SU-DHL-6 (cell line): ENCODE data around the gene TAAR5.

Experiments
- H2AFZ ChIP-seq: fragments of 200-600 bp; sonication (generic); 2 replicates; pipeline ENCODE4 v1.6.1; 2014; ENCODE audit warnings: low read depth, mild to moderate bottlenecking, moderate library complexity, mixed read lengths, antibody characterized with exemption, low read length; ENCODE audit not compliant: severe bottlenecking
- H3F3A ChIP-seq: fragments of 200-600 bp; shearing (Covaris generic); 2 replicates; pipeline ENCODE4 v1.6.0; 2016; ENCODE audit warnings: antibody characterized with exemption, mild to moderate bottlenecking; ENCODE audit not compliant: insufficient read depth
- H3K27ac ChIP-seq: fragments of 200-600 bp; sonication (generic); 2 replicates; pipeline ENCODE4 v1.5.1; 2016; ENCODE audit warnings: low read depth, mild to moderate bottlenecking, low read length, moderate library complexity, mixed read lengths
- H3K27me3 ChIP-seq: fragments of 200-600 bp; sonication (generic), shearing (Covaris generic); 2 replicates; pipeline ENCODE4 v1.6.0; 2014; ENCODE audit warnings: mild to moderate bottlenecking, low read length
- H3K36me3 ChIP-seq: fragments of 200-600 bp; sonication (generic); 2 replicates; pipeline ENCODE4 v1.6.1; 2014; ENCODE audit warnings: mild to moderate bottlenecking, low read length, mixed read lengths
- H3K4me2 ChIP-seq: fragments of 300-600, 200-600 bp; shearing (Covaris generic), sonication (generic); 2 replicates; pipeline ENCODE4 v1.6.0; 2014; ENCODE audit warnings: low read length, low read depth, mild to moderate bottlenecking; ENCODE audit not compliant: poor library complexity, severe bottlenecking
- H3K4me3 ChIP-seq: fragments of 200-600 bp; sonication (generic); 2 replicates; pipeline ENCODE4 v1.5.1; 2014; ENCODE audit warnings: antibody characterized with exemption, low read length, mild to moderate bottlenecking, mixed read lengths; ENCODE audit not compliant: insufficient read depth, poor library complexity, severe bottlenecking
- H3K79me2 ChIP-seq: fragments of 200-600 bp; sonication (generic); 2 replicates; pipeline ENCODE4 v1.6.1; 2014; ENCODE audit warnings: mild to moderate bottlenecking, low read length, moderate library complexity; ENCODE audit not compliant: insufficient read depth
- H3K9ac ChIP-seq: fragments of 200-600 bp; sonication (generic); 2 replicates; pipeline ENCODE4 v1.7.0; 2014; ENCODE audit warnings: mild to moderate bottlenecking, low read length
- H3K9me2 ChIP-seq: fragments of 200-600 bp; sonication (generic); replicated peaks from 2 replicates; pipeline ENCODE4 v1.6.1; 2014; ENCODE audit warnings: low read length; ENCODE audit not compliant: insufficient read depth
- H3K9me3 ChIP-seq: fragments of 200-600 bp; sonication (generic); 2 replicates; pipeline ENCODE4 v1.6.1; 2014; ENCODE audit warnings: low read length, mixed read lengths; ENCODE audit not compliant: insufficient read depth
- H4K20me1 ChIP-seq: fragments of 200-600 bp; sonication (generic); 2 replicates; pipeline ENCODE4 v1.6.1; 2014; ENCODE audit warnings: low read depth, mild to moderate bottlenecking, antibody characterized with exemption, low read length, moderate library complexity, mixed read lengths
- EZH2phosphoT487 ChIP-seq: fragments of 200-600 bp; sonication (generic), shearing (Covaris generic); conservative IDR thresholded peaks from 2 replicates; pipeline ENCODE4 v1.6.1; 2018; ENCODE audit warnings: mild to moderate bottlenecking, antibody characterized with exemption, low read length, moderate library complexity, mixed read lengths
- TF ChIP-seq, protein P1 (sequence below): fragments of 200-600 bp; sonication (generic); IDR thresholded peaks from one replicate; pipeline ENCODE4 v1.5.1; 2017; ENCODE audit warnings: antibody characterized with exemption, mild to moderate bottlenecking, low read length, moderate library complexity; ENCODE audit not compliant: insufficient read depth, poor library complexity, severe bottlenecking

TAAR5 gene

DNA sequence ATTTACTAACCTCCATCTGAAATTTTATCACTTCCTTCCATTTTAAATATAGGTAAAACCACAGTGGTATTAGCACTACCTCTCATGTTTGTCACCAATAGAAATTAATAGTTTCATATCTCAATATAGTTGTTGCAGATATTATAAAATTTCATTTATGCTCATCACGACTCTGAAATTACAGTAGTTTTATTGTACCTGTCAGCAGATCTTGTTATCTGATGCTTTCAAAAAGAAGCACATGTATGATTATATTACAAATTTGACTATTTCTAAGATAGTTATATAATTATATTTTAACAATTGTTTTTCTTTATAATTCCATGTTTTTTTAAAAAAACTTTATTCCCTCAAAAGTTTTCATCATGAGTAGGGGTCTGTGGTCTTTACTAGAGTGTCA is 4.8 kb downstream of the TAAR5 start:
- no peaks in the 10 kb centered on the region for H3K79me2 ChIP-seq
- H3K9me2 ChIP-seq, result no peaks in the 10 kb centered on the region
- no peak overlapping the region for H3K27ac ChIP-seq
- H3K4me2 ChIP-seq, result no peak overlapping the region
- H2AFZ ChIP-seq, result no peak overlapping the region
- no peak overlapping the region for H3K4me3 ChIP-seq
- H3F3A ChIP-seq, result no peaks in the 10 kb centered on the region
- no peaks in the 10 kb centered on the region for H3K9me3 ChIP-seq
- H4K20me1 ChIP-seq, result no peaks in the 10 kb centered on the region
- TF ChIP-seq, protein P1, sequence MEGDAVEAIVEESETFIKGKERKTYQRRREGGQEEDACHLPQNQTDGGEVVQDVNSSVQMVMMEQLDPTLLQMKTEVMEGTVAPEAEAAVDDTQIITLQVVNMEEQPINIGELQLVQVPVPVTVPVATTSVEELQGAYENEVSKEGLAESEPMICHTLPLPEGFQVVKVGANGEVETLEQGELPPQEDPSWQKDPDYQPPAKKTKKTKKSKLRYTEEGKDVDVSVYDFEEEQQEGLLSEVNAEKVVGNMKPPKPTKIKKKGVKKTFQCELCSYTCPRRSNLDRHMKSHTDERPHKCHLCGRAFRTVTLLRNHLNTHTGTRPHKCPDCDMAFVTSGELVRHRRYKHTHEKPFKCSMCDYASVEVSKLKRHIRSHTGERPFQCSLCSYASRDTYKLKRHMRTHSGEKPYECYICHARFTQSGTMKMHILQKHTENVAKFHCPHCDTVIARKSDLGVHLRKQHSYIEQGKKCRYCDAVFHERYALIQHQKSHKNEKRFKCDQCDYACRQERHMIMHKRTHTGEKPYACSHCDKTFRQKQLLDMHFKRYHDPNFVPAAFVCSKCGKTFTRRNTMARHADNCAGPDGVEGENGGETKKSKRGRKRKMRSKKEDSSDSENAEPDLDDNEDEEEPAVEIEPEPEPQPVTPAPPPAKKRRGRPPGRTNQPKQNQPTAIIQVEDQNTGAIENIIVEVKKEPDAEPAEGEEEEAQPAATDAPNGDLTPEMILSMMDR, result no peak
- TF ChIP-seq EZH2phosphoT487, result no peak
- H3K9ac ChIP-seq, result no peak overlapping the region
- no peaks in the 10 kb centered on the region for H3K27me3 ChIP-seq
- H3K36me3 ChIP-seq, result no peaks in the 10 kb centered on the region

GRCh38 chr6:132571774-132572173 is 17.8 kb downstream of the TAAR5 start:
- Histone ChIP-seq H3F3A (no peaks in the 10 kb centered on the region), H3K4me3 (no peak overlapping the region), H4K20me1 (no peaks in the 10 kb centered on the region), H2AFZ (no peak overlapping the region), H3K9ac (no peak overlapping the region), H3K79me2 (no peaks in the 10 kb centered on the region), H3K9me3 (no peaks in the 10 kb centered on the region), H3K27ac (no peak overlapping the region), H3K36me3 (no peaks in the 10 kb centered on the region), H3K27me3 (no peaks in the 10 kb centered on the region), H3K4me2 (no peak overlapping the region), H3K9me2 (no peaks in the 10 kb centered on the region)
- no peak for TF ChIP-seq EZH2phosphoT487
- TF ChIP-seq, protein P1, result no peak

- no peak within 1 kb of the TSS for H2AFZ ChIP-seq
- TF ChIP-seq, protein P1, result no peak
- no peak for TF ChIP-seq EZH2phosphoT487
- H3K4me3 ChIP-seq, result no peak within 1 kb of the TSS
These were observed 19.2 kb downstream of the TAAR5 start, which contains the start of gene TAAR6 for GRCh38 chr6:132570221-132570777. Gene TAAR6, plus strand, starts transcription at chr6:132570322. Its CDS starts 0 bp downstream, at chr6:132570322.

More at GRCh38 chr6:132570221-132570777, 19.2 kb downstream of the TAAR5 start, which contains the start of gene TAAR6:
- no peaks in the 10 kb centered on the region for H3K79me2 ChIP-seq
- no peaks in the 10 kb centered on the region for H4K20me1 ChIP-seq
- H3K27ac ChIP-seq, result no peak within 1 kb of the TSS
- no peaks in the 10 kb centered on the region for H3F3A ChIP-seq
- H3K9ac ChIP-seq, result no peak within 1 kb of the TSS
- H3K9me3 ChIP-seq, result no peaks in the 10 kb centered on the region
- no peak within 1 kb of the TSS for H3K4me2 ChIP-seq
- no peaks in the 10 kb centered on the region for H3K27me3 ChIP-seq
- no peaks in the 10 kb centered on the region for H3K9me2 ChIP-seq
- H3K36me3 ChIP-seq, result no peaks in the 10 kb centered on the region
